ENCODE measurements around the gene PRRC2A. TPM values are rescaled to one million over a fixed set of nuclear protein-coding genes. Genes with fewer than 3 reads are reported as not detected.

PRRC2A gene
- polyA plus RNA-seq (2011; rRNA removed) (26.0 and 28.0 TPM in 2 replicates), polyA plus RNA-seq (2017; fragmentation: RNase III; extraction: RNeasy Plus Mini Kit Qiagen cat#74134 plus additional on column Dnase treatment) (60.7 to 63.0 TPM (median 61.1 TPM) in 3 replicates), polyA minus RNA-seq (2011; rRNA and poly(A)+ RNA removed) (40.0 and 50.9 TPM in 2 replicates)
- 55.6 and 76.0 TPM in 2 replicates for polyA plus RNA-seq (2012; cell fraction: cytosol; rRNA removed)
- 168 and 232 TPM in 2 replicates for polyA plus RNA-seq (2012; cell fraction: nucleus; rRNA removed)

- peak within 1 kb of the TSS; percentile 99 for H3K27ac ChIP-seq
- peak within 1 kb of the TSS; percentile 99 for H3K4me2 ChIP-seq
- DNase-seq (ENCODE audit: low read depth in 1 of 2, low spot score in 1 of 2) = peak in 1 of 2 experiments; percentile 76
- H3K4me3 ChIP-seq = peak within 1 kb of the TSS; percentile 81
- peak; percentile 98 for TF ChIP-seq MAZ (IDR thresholded peaks at IDR 0.05; ENCODE audit: borderline replicate concordance, low read depth, low read length)
- TF ChIP-seq TFCP2L1 (CRISPR knock-in tag; IDR thresholded peaks at IDR 0.05) = no peak
- no peak for TF ChIP-seq RFX5 (IDR thresholded peaks at IDR 0.05)
- TF ChIP-seq MAX (IDR thresholded peaks at IDR 0.05) = no peak; the same call in 1 of the 2 replicates
- no peak for TF ChIP-seq ZFP36 (IDR thresholded peaks at IDR 0.05; ENCODE audit: borderline replicate concordance, partially characterized antibody)
- TF ChIP-seq POLR2A (IDR thresholded peaks at IDR 0.05; ENCODE audit: low read length) = peak; percentile 60
- no peak for TF ChIP-seq ZSCAN20 (CRISPR knock-in tag; IDR thresholded peaks at IDR 0.05)
- no peak for TF ChIP-seq KDM1A (IDR thresholded peaks at IDR 0.05; ENCODE audit: low read depth)
- no peak for TF ChIP-seq USF2 (IDR thresholded peaks at IDR 0.05)
- TF ChIP-seq POLR2AphosphoS2 (conservative IDR thresholded peaks at IDR 0.05; ENCODE audit: low read length) = no peak
- TF ChIP-seq EP300 (IDR thresholded peaks at IDR 0.05) = no peak
- TF ChIP-seq MAFK (IDR thresholded peaks at IDR 0.05; ENCODE audit: partially characterized antibody) = no peak
- TF ChIP-seq MYC (IDR thresholded peaks at IDR 0.05; ENCODE audit: borderline replicate concordance, low read length) = peak; percentile 37; the same call in 1 of the 2 replicates
- peak; percentile 86 to 91; a peak in 4 of 5 replicates for TF ChIP-seq JUN (IDR thresholded peaks at IDR 0.05)
- TF ChIP-seq NFE2L2 (conservative IDR thresholded peaks at IDR 0.05; ENCODE audit: low read length) = no peak
- TF ChIP-seq NPAS2 (CRISPR knock-in tag; IDR thresholded peaks at IDR 0.05; ENCODE audit: borderline replicate concordance) = no peak
- peak; percentile 19; the same call in 1 of the 2 replicates for TF ChIP-seq PHF8 (IDR thresholded peaks at IDR 0.05; ENCODE audit: borderline replicate concordance, low read depth)
- no peak for TF ChIP-seq CHD2 (IDR thresholded peaks at IDR 0.05; ENCODE audit: low read length, partially characterized antibody)
- TF ChIP-seq PBX3 (IDR thresholded peaks at IDR 0.05) = no peak
- FAIRE-seq = no peak
- ATAC-seq = peak; percentile 83 to 86
- under 1% methylated on average over 22 of the region's 67 CpGs for WGBS (ENCODE audit: missing lambda C conversion rate)
- H3K9me3 ChIP-seq = no peaks in the 10 kb centered on the region
- H3K4me1 ChIP-seq = peaks cover 15% of the 10 kb centered on the region
- ChIA-PET POLR2A (interaction anchor here (0.7 to 1.7 kb wide), 4 partner anchors 14 to 80 kb away, joined by 3 to 8 read pairs (median 6); partner anchors contain the start of genes DDX39B and NFKBIL1), CTCF (interaction anchor here (0.6 to 1.4 kb wide), 2 partner anchors 152 to 349 kb away, joined by 3 read pairs; no protein-coding TSS in a partner anchor)
These were observed at the start of gene PRRC2A for GRCh38 chr6:31620586-31621319. PRRC2A (plus strand) TSS chr6:31620715; CDS start chr6:31622790, 2,075 bp downstream.

- Histone ChIP-seq H3K4me2 (no peak within 1 kb of the TSS), H3K4me1 (no peaks in the 10 kb centered on the region), H3K4me3 (no peak within 1 kb of the TSS), H3K9me3 (no peaks in the 10 kb centered on the region), H3K27ac (no peak within 1 kb of the TSS)
- FAIRE-seq = no peak
- DNase-seq (ENCODE audit: low read depth in 1 of 2, low spot score in 1 of 2) = no peak
- ATAC-seq = no peak
- 71% methylated on average over 18 of the region's 27 CpGs for WGBS (ENCODE audit: missing lambda C conversion rate)
- CTCF ChIA-PET = interaction anchor here (1.0 to 18.3 kb wide), 3 partner anchors 8 to 22 kb away, joined by 3 to 338 read pairs (median 30); partner anchors contain the start of gene NCR3
- POLR2A ChIA-PET = no interaction called here
- TF ChIP-seq NFE2L2 (conservative IDR thresholded peaks at IDR 0.05; ENCODE audit: low read length) (no peak), KDM1A (IDR thresholded peaks at IDR 0.05; ENCODE audit: low read depth) (no peak), FOSL2 (IDR thresholded peaks at IDR 0.05) (no peak), FOSL2 (CRISPR knock-in tag; IDR thresholded peaks at IDR 0.05) (no peak), KDM5A (IDR thresholded peaks at IDR 0.05) (no peak), HOXB5 (CRISPR knock-in tag; IDR thresholded peaks at IDR 0.05) (no peak), ATOH8 (CRISPR knock-in tag; IDR thresholded peaks at IDR 0.05; ENCODE audit: low read depth) (no peak), HDAC2 (IDR thresholded peaks at IDR 0.05) (no peak), RAD21 (conservative IDR thresholded peaks at IDR 0.05 in 1 of 2, IDR thresholded peaks at IDR 0.05 in 1 of 2) (no peak), E2F6 (IDR thresholded peaks at IDR 0.05; ENCODE audit: borderline replicate concordance, low read depth) (no peak), POLR2AphosphoS2 (conservative IDR thresholded peaks at IDR 0.05; ENCODE audit: low read length) (no peak), CHD2 (IDR thresholded peaks at IDR 0.05; ENCODE audit: low read length, partially characterized antibody) (no peak)
These were observed 48.2 kb upstream of the PRRC2A start, which contains the start of gene LTA for GRCh38 chr6:31572041-31572911. LTA (plus strand) TSS chr6:31572289; CDS start chr6:31572743, 454 bp downstream.
